ENCODE data around the gene DCTPP1.

The DCTPP1 gene

GRCh38 chr16:30449116-30449435 lies 19.2 kb upstream of the DCTPP1 start:
- H3K27me3 ChIP-seq (replicated peaks) = no peaks in the 10 kb centered on the region
- no peak overlapping the region for H3K4me3 ChIP-seq (ENCODE audit: low read depth, low read length)
- DNase-seq = no peak
- no peak for TF ChIP-seq CTCF (IDR thresholded peaks at IDR 0.05; ENCODE audit: low read depth, low read length, missing control alignments)
- in situ Hi-C loops (cut with HindIII; ENCODE audit: low pct_ligation_motif_present, low sequenced_read_pairs) = loop anchor here (25.0 kb wide), 1 partner anchor 163 kb away; the partner anchor contains the start of gene ZNF689
- H3K27ac ChIP-seq = no peak overlapping the region
- H3K36me3 ChIP-seq (replicated peaks) = no peaks in the 10 kb centered on the region

GRCh38 chr16:30447512-30448226 lies 17.8 kb upstream of the DCTPP1 start:
- in situ Hi-C loops (cut with HindIII; ENCODE audit: low pct_ligation_motif_present, low sequenced_read_pairs) = loop anchor here (25.0 kb wide), 1 partner anchor 165 kb away; the partner anchor contains the start of gene ZNF689
- Histone ChIP-seq H3K36me3 (replicated peaks) (no peaks in the 10 kb centered on the region), H3K27me3 (replicated peaks) (no peaks in the 10 kb centered on the region), H3K4me3 (ENCODE audit: low read depth, low read length) (no peak overlapping the region), H3K27ac (no peak overlapping the region)
- no peak for TF ChIP-seq CTCF (IDR thresholded peaks at IDR 0.05; ENCODE audit: low read depth, low read length, missing control alignments)
- DNase-seq = no peak

- Histone ChIP-seq H3K36me3 (replicated peaks) (no peaks in the 10 kb centered on the region), H3K4me3 (ENCODE audit: low read depth, low read length) (peak overlapping the region; percentile 82), H3K27me3 (replicated peaks) (no peaks in the 10 kb centered on the region), H3K27ac (no peak overlapping the region)
- in situ Hi-C loops (cut with HindIII; ENCODE audit: low pct_ligation_motif_present, low sequenced_read_pairs) = loop anchor here (25.0 kb wide), 1 partner anchor 166 kb away; the partner anchor contains the start of gene ZNF689
- no peak for TF ChIP-seq CTCF (IDR thresholded peaks at IDR 0.05; ENCODE audit: low read depth, low read length, missing control alignments)
- DNase-seq = no peak
These were observed 16.4 kb upstream of the DCTPP1 start for GRCh38 chr16:30446203-30446595.

GRCh38 chr16:30445408-30446202 lies 15.8 kb upstream of the DCTPP1 start, which contains the start of gene SEPHS2:
Gene SEPHS2, minus strand, starts transcription at chr16:30445874. Its CDS starts 147 bp downstream, at chr16:30445727.
- no peaks in the 10 kb centered on the region for H3K27me3 ChIP-seq (replicated peaks)
- DNase-seq = peak; percentile 100
- peak within 1 kb of the TSS; percentile 87 for H3K27ac ChIP-seq
- H3K4me3 ChIP-seq (ENCODE audit: low read depth, low read length) = peak within 1 kb of the TSS; percentile 82
- no peaks in the 10 kb centered on the region for H3K36me3 ChIP-seq (replicated peaks)
- peak; percentile 60 for TF ChIP-seq CTCF (IDR thresholded peaks at IDR 0.05; ENCODE audit: low read depth, low read length, missing control alignments)
- in situ Hi-C loops (cut with HindIII; ENCODE audit: low pct_ligation_motif_present, low sequenced_read_pairs) = loop anchor here (25.0 kb wide), 1 partner anchor 167 kb away; the partner anchor contains the start of gene ZNF689

- peak overlapping the region; percentile 82 for H3K4me3 ChIP-seq (ENCODE audit: low read depth, low read length)
- no peak for DNase-seq
- in situ Hi-C loops (cut with HindIII; ENCODE audit: low pct_ligation_motif_present, low sequenced_read_pairs) = loop anchor here (25.0 kb wide), 1 partner anchor 167 kb away; the partner anchor contains the start of gene ZNF689
- no peaks in the 10 kb centered on the region for H3K27me3 ChIP-seq (replicated peaks)
- TF ChIP-seq CTCF (IDR thresholded peaks at IDR 0.05; ENCODE audit: low read depth, low read length, missing control alignments) = no peak
- H3K36me3 ChIP-seq (replicated peaks) = no peaks in the 10 kb centered on the region
- H3K27ac ChIP-seq = peak overlapping the region; percentile 87
These were observed 15.2 kb upstream of the DCTPP1 start for GRCh38 chr16:30445149-30445407.
